SK-N-SH treated with all-trans-retinoic acid at 6 μM for 48 hours (cell line): ENCODE results near the gene FOXP3.

Experiments
- ARNTL ChIP-seq: fragments of 450-650 bp; formaldehyde crosslinking; IDR thresholded peaks from 2 replicates; pipeline ENCODE4 v1.5.0; 2020; ENCODE audit warnings: low read depth, mild to moderate bottlenecking, moderate library complexity, borderline replicate concordance
- CREB5 ChIP-seq: fragments of 250-450 bp; sonication (Bioruptor Pico); IDR thresholded peaks from 2 replicates; pipeline ENCODE4 v1.5.1; 2020; ENCODE audit warnings: low read depth, mild to moderate bottlenecking, moderate library complexity
- CSDC2 ChIP-seq: fragments of 250-450 bp; sonication (Bioruptor Pico); IDR thresholded peaks from 2 replicates; pipeline ENCODE4 v1.5.0; 2020; ENCODE audit warnings: mild to moderate bottlenecking, moderate library complexity
- ESRRG ChIP-seq: fragments of 250-450 bp; sonication (Bioruptor Pico); IDR thresholded peaks from 2 replicates; pipeline ENCODE4 v1.6.1; 2021; ENCODE audit warnings: mild to moderate bottlenecking
- GLIS3 ChIP-seq: fragments of 250-450 bp; sonication (Bioruptor Pico); IDR thresholded peaks from 2 replicates; pipeline ENCODE4 v1.5.0; 2020; ENCODE audit warnings: mild to moderate bottlenecking, moderate library complexity
- ISL1 ChIP-seq: fragments of 250-450 bp; sonication (Bioruptor Pico); IDR thresholded peaks from 2 replicates; pipeline ENCODE4 v2.1.2; 2022; ENCODE audit warnings: mild to moderate bottlenecking, moderate library complexity
- OSR1 ChIP-seq: fragments of 250-450 bp; sonication (Bioruptor Pico); IDR thresholded peaks from 2 replicates; pipeline ENCODE4 v1.8.0; 2022; ENCODE audit warnings: moderate library complexity, mild to moderate bottlenecking, inconsistent platforms
- PPARA ChIP-seq: fragments of 250-450 bp; sonication (Bioruptor Pico); IDR thresholded peaks from 2 replicates; pipeline ENCODE4 v1.5.0; 2020; ENCODE audit warnings: mild to moderate bottlenecking, borderline replicate concordance
- ZC3H10 ChIP-seq: fragments of 250-450 bp; sonication (Bioruptor Pico); IDR thresholded peaks from 2 replicates; pipeline ENCODE4 v1.5.1; 2021; ENCODE audit warnings: mild to moderate bottlenecking, moderate library complexity
- ZFP30 ChIP-seq: fragments of 450-650 bp; formaldehyde crosslinking; IDR thresholded peaks from 2 replicates; pipeline ENCODE4 v1.5.0; 2022; ENCODE audit warnings: mild to moderate bottlenecking, moderate library complexity
- ZNF70 ChIP-seq: fragments of 450-650 bp; formaldehyde crosslinking; IDR thresholded peaks from 2 replicates; pipeline ENCODE4 v1.5.0; 2020; ENCODE audit warnings: mild to moderate bottlenecking, moderate library complexity
- ZNF8 ChIP-seq: fragments of 450-650 bp; formaldehyde crosslinking; IDR thresholded peaks from 2 replicates; pipeline ENCODE4 v1.5.0; 2020; ENCODE audit warnings: mild to moderate bottlenecking, moderate library complexity
- TF ChIP-seq, protein P1 (sequence below): fragments of 250-450 bp; sonication (Bioruptor Pico); IDR thresholded peaks from 2 replicates; pipeline ENCODE4 v1.8.0; 2020; ENCODE audit warnings: mild to moderate bottlenecking, moderate library complexity, borderline replicate concordance

GRCh38 chrX:49209434-49210251, 54.9 kb downstream of the FOXP3 start:
- TF ChIP-seq OSR1 (CRISPR knock-in tag): no peak
- TF ChIP-seq PPARA (CRISPR knock-in tag): no peak
- TF ChIP-seq CREB5 (CRISPR knock-in tag): no peak
- no peak for TF ChIP-seq ESRRG (CRISPR knock-in tag)
- TF ChIP-seq, protein P1, sequence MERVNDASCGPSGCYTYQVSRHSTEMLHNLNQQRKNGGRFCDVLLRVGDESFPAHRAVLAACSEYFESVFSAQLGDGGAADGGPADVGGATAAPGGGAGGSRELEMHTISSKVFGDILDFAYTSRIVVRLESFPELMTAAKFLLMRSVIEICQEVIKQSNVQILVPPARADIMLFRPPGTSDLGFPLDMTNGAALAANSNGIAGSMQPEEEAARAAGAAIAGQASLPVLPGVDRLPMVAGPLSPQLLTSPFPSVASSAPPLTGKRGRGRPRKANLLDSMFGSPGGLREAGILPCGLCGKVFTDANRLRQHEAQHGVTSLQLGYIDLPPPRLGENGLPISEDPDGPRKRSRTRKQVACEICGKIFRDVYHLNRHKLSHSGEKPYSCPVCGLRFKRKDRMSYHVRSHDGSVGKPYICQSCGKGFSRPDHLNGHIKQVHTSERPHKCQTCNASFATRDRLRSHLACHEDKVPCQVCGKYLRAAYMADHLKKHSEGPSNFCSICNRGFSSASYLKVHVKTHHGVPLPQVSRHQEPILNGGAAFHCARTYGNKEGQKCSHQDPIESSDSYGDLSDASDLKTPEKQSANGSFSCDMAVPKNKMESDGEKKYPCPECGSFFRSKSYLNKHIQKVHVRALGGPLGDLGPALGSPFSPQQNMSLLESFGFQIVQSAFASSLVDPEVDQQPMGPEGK: no peak
- TF ChIP-seq ZNF8: no peak
- no peak for TF ChIP-seq ZFP30 (CRISPR knock-in tag)
- no peak for TF ChIP-seq GLIS3 (CRISPR knock-in tag)
- no peak for TF ChIP-seq ISL1
- no peak for TF ChIP-seq ARNTL (CRISPR knock-in tag)
- no peak for TF ChIP-seq ZC3H10 (CRISPR knock-in tag)
- TF ChIP-seq CSDC2 (CRISPR knock-in tag): no peak
- TF ChIP-seq ZNF70 (CRISPR knock-in tag): no peak
